Keratinocyte (primary cell): ENCODE measurements around the gene PRDX6. TPM values are rescaled to one million over a fixed set of nuclear protein-coding genes. Genes with fewer than 3 reads are reported as not detected.
A peak's percentile ranks its signal among the peaks of the same experiment; 100 is the strongest.

ENCODE experiments used
- DNase-seq: peaks from one replicate; pipeline ENCODE4 v3.0.0-alpha.2; 2011; ENCODE audit warnings: low read depth, missing footprints, low spot score
- FAIRE-seq: peaks from 2 replicates; lab custom pipeline; 2011; peaks lifted over from hg19 to GRCh38; lab: Jason Lieb, UNC
- H2AFZ ChIP-seq: 2 replicates; pipeline ENCODE4 v1.6.0; 2012; ENCODE audit warnings: low read length, control low read depth, inconsistent platforms; ENCODE audit not compliant: control insufficient read depth
- H3K27ac ChIP-seq: 2 replicates; pipeline ENCODE4 v1.5.1; 2011; ENCODE audit warnings: low read length; ENCODE audit not compliant: control insufficient read depth, insufficient read depth
- H3K27me3 ChIP-seq: 3 replicates; pipeline ENCODE4 v1.6.0; 2011; ENCODE audit warnings: low read length; ENCODE audit not compliant: control insufficient read depth, insufficient read depth; ENCODE audit errors: extremely low read depth
- H3K36me3 ChIP-seq, 2 experiments: 2 replicates in 1 of 2; 3 replicates in 1 of 2; pipeline ENCODE4 v1.5.1; 2011; ENCODE audit warnings: low read length in 2 of 2, mild to moderate bottlenecking in 1 of 2; ENCODE audit not compliant: control insufficient read depth in 2 of 2, insufficient read depth in 2 of 2; ENCODE audit errors: extremely low read depth in 1 of 2
- H3K4me1 ChIP-seq: 3 replicates; pipeline ENCODE4 v1.5.1; 2011; ENCODE audit warnings: low read length; ENCODE audit not compliant: control insufficient read depth, insufficient read depth; ENCODE audit errors: extremely low read depth
- H3K4me2 ChIP-seq: 3 replicates; pipeline ENCODE4 v1.6.0; 2011; ENCODE audit warnings: low read depth, low read length; ENCODE audit not compliant: control insufficient read depth, insufficient read depth; ENCODE audit errors: extremely low read depth
- H3K4me3 ChIP-seq, 3 experiments: fragments of 200-600 bp in 1 of 3; sonication (generic) in 1 of 3; 2 replicates in 2 of 3; 3 replicates in 1 of 3; pipeline ENCODE4 v1.5.1; 2011 to 2016; ENCODE audit warnings: low read length in 3 of 3, mild to moderate bottlenecking in 3 of 3, control low read depth in 2 of 3, inconsistent platforms in 1 of 3, low read depth in 1 of 3, mixed read lengths in 1 of 3, mixed run types in 1 of 3, moderate library complexity in 1 of 3; ENCODE audit not compliant: control insufficient read depth in 2 of 3, insufficient read depth in 2 of 3; ENCODE audit errors: extremely low read depth in 1 of 3
- H3K79me2 ChIP-seq: 2 replicates; pipeline ENCODE4 v1.6.0; 2012; ENCODE audit warnings: low read length; ENCODE audit not compliant: control insufficient read depth, insufficient read depth
- H3K9ac ChIP-seq: 3 replicates; pipeline ENCODE4 v1.6.0; 2011; ENCODE audit warnings: low read length; ENCODE audit not compliant: control insufficient read depth, insufficient read depth; ENCODE audit errors: extremely low read depth
- H3K9me1 ChIP-seq: 3 replicates; pipeline ENCODE4 v1.6.0; 2011; ENCODE audit warnings: low read length; ENCODE audit not compliant: control insufficient read depth, insufficient read depth; ENCODE audit errors: extremely low read depth
- H3K9me3 ChIP-seq: 2 replicates; pipeline ENCODE4 v1.5.1; 2012; ENCODE audit warnings: low read depth, low read length; ENCODE audit not compliant: control insufficient read depth
- H4K20me1 ChIP-seq: 3 replicates; pipeline ENCODE4 v1.6.0; 2011; ENCODE audit warnings: low read length; ENCODE audit not compliant: control insufficient read depth, insufficient read depth; ENCODE audit errors: extremely low read depth
- CTCF ChIP-seq, 3 experiments: IDR thresholded peaks in 1 of 3; conservative IDR thresholded peaks in 1 of 3; optimal IDR thresholded peaks in 1 of 3; 2 replicates in 2 of 3; 3 replicates in 1 of 3; pipeline versions ENCODE3 to v1.5.1; 2011; ENCODE audit warnings: low read length in 3 of 3, mild to moderate bottlenecking in 3 of 3, moderate library complexity in 2 of 3, control low read depth in 1 of 3, inconsistent platforms in 1 of 3; ENCODE audit not compliant: insufficient read depth in 2 of 3; ENCODE audit errors: extremely low read depth in 1 of 3
- EZH2 ChIP-seq: IDR thresholded peaks from one replicate; pipeline ENCODE4 v1.6.1; 2012; ENCODE audit warnings: inconsistent platforms, mild to moderate bottlenecking, low read length, moderate library complexity
- dilution Hi-C: fragments of 300-500 bp; cut with MboI; formaldehyde crosslinking; loops from one replicate; pipeline ENCODE4 v1.7.0; 2020; ENCODE audit warnings: low sequenced_read_pairs; ENCODE audit not compliant: extremely low pct_ligation_motif_present
- polyA plus RNA-seq, 5 experiments: library from polyadenylated mRNA; depleted of rRNA in 3 of 5; stranded (reverse) in 3 of 5; stranded (forward) in 1 of 5; unstranded in 1 of 5; fragments of >200 nt; gene quantifications; 1 replicate in 1 of 5; 2 replicates in 3 of 5; 3 replicates in 1 of 5; pipeline versions ENCODE4 v1.2.1 to v1.2.3, GENCODE V29; 2011 to 2012; ENCODE audit warnings: missing spikeins in 2 of 5, low read depth in 1 of 5, low replicate concordance in 1 of 5

Gene PRDX6
- polyA plus RNA-seq, 1 donor (not counting 4 experiments of a cell fraction or from before 2014, with no cell fraction given), result 248 TPM

GRCh38 chr1:173530795-173531693 is 53.9 kb downstream of the PRDX6 start:
- Histone ChIP-seq H2AFZ (no peak overlapping the region), H3K4me2 (no peak overlapping the region), H3K79me2 (no peaks in the 10 kb centered on the region), H3K4me1 (no peaks in the 10 kb centered on the region), H3K36me3 (no peaks in the 10 kb centered on the region), H3K9me1 (no peaks in the 10 kb centered on the region), H3K27ac (no peak overlapping the region), H3K9ac (no peak overlapping the region), H3K4me3 (no peak overlapping the region), H3K27me3 (no peaks in the 10 kb centered on the region), H3K9me3 (no peaks in the 10 kb centered on the region), H4K20me1 (no peaks in the 10 kb centered on the region)
- no peak for TF ChIP-seq CTCF (optimal IDR thresholded peaks at IDR 0.05 in 1 of 3, IDR thresholded peaks at IDR 0.05 in 1 of 3, conservative IDR thresholded peaks at IDR 0.05 in 1 of 3; ENCODE audit: extremely low read depth in 1 of 3, insufficient read depth in 2 of 3, low read length in 3 of 3)
- no peak for TF ChIP-seq EZH2
- no peak for DNase-seq
- FAIRE-seq, result no peak
- dilution Hi-C loops, result no loop called here

- no peaks in the 10 kb centered on the region for H3K9me1 ChIP-seq
- DNase-seq, result no peak
- H3K79me2 ChIP-seq, result no peaks in the 10 kb centered on the region
- no peak for FAIRE-seq
- H4K20me1 ChIP-seq, result no peaks in the 10 kb centered on the region
- no peaks in the 10 kb centered on the region for H3K4me1 ChIP-seq
- H3K9me3 ChIP-seq, result no peaks in the 10 kb centered on the region
- no peak overlapping the region for H3K4me3 ChIP-seq
- no peak overlapping the region for H3K9ac ChIP-seq
- dilution Hi-C loops, result no loop called here
- no peaks in the 10 kb centered on the region for H3K36me3 ChIP-seq
- H3K27ac ChIP-seq, result no peak overlapping the region
- no peak overlapping the region for H3K4me2 ChIP-seq
- no peaks in the 10 kb centered on the region for H3K27me3 ChIP-seq
- peak overlapping the region; percentile 43 for H2AFZ ChIP-seq
- TF ChIP-seq EZH2 (no peak), CTCF (optimal IDR thresholded peaks at IDR 0.05 in 1 of 3, IDR thresholded peaks at IDR 0.05 in 1 of 3, conservative IDR thresholded peaks at IDR 0.05 in 1 of 3; ENCODE audit: extremely low read depth in 1 of 3, insufficient read depth in 2 of 3, low read length in 3 of 3) (no peak)
Observed at GRCh38 chr1:173532237-173532636, 55.1 kb downstream of the PRDX6 start.
